HEK293 (cell line): ENCODE data around the gene ACSM2B.

ENCODE experiments used
- CTCF ChIA-PET: fragments of 350-600 bp; formaldehyde crosslinking; extraction: SDS; loops from one replicate; lab custom pipeline; 2021; ENCODE audit warnings: antibody characterized with exemption; lab: Yijun Ruan, JAX
- POLR2A ChIA-PET: fragments of 300-600 bp; formaldehyde crosslinking; extraction: SDS; loops from one replicate; lab custom pipeline; 2020; ENCODE audit warnings: antibody characterized with exemption, inconsistent platforms; lab: Yijun Ruan, JAX
- H3K27ac ChIP-seq: fragments of 200-500 bp; sonication (Bioruptor generic); 2 replicates; pipeline ENCODE4 v1.5.1; 2014; ENCODE audit warnings: low read depth, low read length, control low read depth, inconsistent platforms; ENCODE audit errors: extremely low read depth
- H3K36me3 ChIP-seq, 2 experiments: fragments of 200-500 bp in 1 of 2; sonication (Bioruptor generic) in 1 of 2; 1 replicate in 1 of 2; 2 replicates in 1 of 2; pipeline ENCODE4 v1.5.1; 2014 to 2017; ENCODE audit warnings: inconsistent platforms in 2 of 2, low read length in 2 of 2; ENCODE audit not compliant: control insufficient read depth in 2 of 2, insufficient read depth in 1 of 2
- H3K4me1 ChIP-seq: fragments of 200-500 bp; sonication (Bioruptor generic); 2 replicates; pipeline ENCODE4 v1.5.1; 2014; ENCODE audit warnings: mild to moderate bottlenecking, low read length, inconsistent platforms; ENCODE audit not compliant: control insufficient read depth, insufficient read depth
- H3K4me3 ChIP-seq: 2 replicates; pipeline ENCODE4 v1.5.1; 2011; ENCODE audit warnings: low read depth, mild to moderate bottlenecking, control low read depth, low read length, moderate library complexity
- H3K9me3 ChIP-seq: fragments of 200-500 bp; sonication (Bioruptor generic); 2 replicates; pipeline ENCODE4 v1.5.1; 2014; ENCODE audit warnings: low read depth, low read length, inconsistent platforms; ENCODE audit not compliant: control insufficient read depth, insufficient read depth
- GLIS1 ChIP-seq: fragments of 450-650 bp; formaldehyde crosslinking; IDR thresholded peaks from 2 replicates; pipeline ENCODE4 v1.5.1; 2016; ENCODE audit warnings: missing biosample characterization, missing genetic modification characterization
- MEIS1 ChIP-seq: sonication (generic); formaldehyde crosslinking; IDR thresholded peaks from 2 replicates; pipeline ENCODE4 v1.8.1; 2022; ENCODE audit warnings: missing genetic modification reagents, mild to moderate bottlenecking, borderline replicate concordance
- PRDM2 ChIP-seq: fragments of 450-650 bp; formaldehyde crosslinking; IDR thresholded peaks from 2 replicates; pipeline ENCODE4 v1.5.1; 2016; ENCODE audit warnings: missing biosample characterization, missing genetic modification characterization, borderline replicate concordance
- ZFHX2 ChIP-seq: fragments of 450-650 bp; formaldehyde crosslinking; conservative IDR thresholded peaks from 2 replicates; pipeline ENCODE4 v1.5.1; 2016; ENCODE audit warnings: missing biosample characterization, missing genetic modification characterization
- ZNF10 ChIP-seq: fragments of 450-650 bp; formaldehyde crosslinking; IDR thresholded peaks from 2 replicates; pipeline ENCODE4 v1.5.1; 2017; ENCODE audit warnings: missing biosample characterization, missing genetic modification characterization
- ZNF148 ChIP-seq: fragments of 450-650 bp; formaldehyde crosslinking; IDR thresholded peaks from 2 replicates; pipeline ENCODE4 v1.5.0; 2017; ENCODE audit warnings: missing biosample characterization, missing genetic modification characterization, borderline replicate concordance
- ZNF266 ChIP-seq: fragments of 450-650 bp; formaldehyde crosslinking; IDR thresholded peaks from 2 replicates; pipeline ENCODE4 v1.5.1; 2016; ENCODE audit warnings: missing biosample characterization, missing genetic modification characterization, low read depth
- ZNF394 ChIP-seq: fragments of 450-650 bp; formaldehyde crosslinking; IDR thresholded peaks from 2 replicates; pipeline ENCODE4 v1.5.1; 2016; ENCODE audit warnings: missing biosample characterization, missing genetic modification characterization, mild to moderate bottlenecking, moderate library complexity, borderline replicate concordance
- ZNF416 ChIP-seq: fragments of 450-650 bp; formaldehyde crosslinking; IDR thresholded peaks from 2 replicates; pipeline ENCODE4 v1.5.1; 2016; ENCODE audit warnings: missing biosample characterization, missing genetic modification characterization
- ZNF48 ChIP-seq: fragments of 450-650 bp; formaldehyde crosslinking; IDR thresholded peaks from 2 replicates; pipeline ENCODE4 v1.5.1; 2016; ENCODE audit warnings: missing biosample characterization, missing genetic modification characterization
- ZNF514 ChIP-seq: fragments of 450-650 bp; formaldehyde crosslinking; IDR thresholded peaks from 2 replicates; pipeline ENCODE4 v1.5.1; 2016; ENCODE audit warnings: missing biosample characterization, missing genetic modification characterization
- ZNF596 ChIP-seq: fragments of 450-650 bp; IDR thresholded peaks from 2 replicates; pipeline ENCODE4 v1.5.0; 2018; ENCODE audit warnings: missing biosample characterization, mild to moderate bottlenecking, missing genetic modification characterization, moderate library complexity
- ZNF623 ChIP-seq: fragments of 450-650 bp; formaldehyde crosslinking; IDR thresholded peaks from 2 replicates; pipeline ENCODE4 v1.5.1; 2016; ENCODE audit warnings: missing biosample characterization, missing genetic modification characterization
- ZNF791 ChIP-seq: fragments of 450-650 bp; formaldehyde crosslinking; IDR thresholded peaks from 2 replicates; pipeline ENCODE4 v1.5.1; 2016; ENCODE audit warnings: missing biosample characterization, missing genetic modification characterization
- TF ChIP-seq, protein P1 (sequence below): fragments of 450-650 bp; formaldehyde crosslinking; IDR thresholded peaks from 2 replicates; pipeline ENCODE4 v1.5.1; 2016; ENCODE audit warnings: missing biosample characterization, missing genetic modification characterization
- TF ChIP-seq, protein P2 (sequence below): fragments of 450-650 bp; formaldehyde crosslinking; IDR thresholded peaks from 2 replicates; pipeline ENCODE4 v1.5.1; 2016; ENCODE audit warnings: missing biosample characterization, missing genetic modification characterization
- TF ChIP-seq, protein P3 (sequence below): fragments of 450-650 bp; formaldehyde crosslinking; IDR thresholded peaks from 2 replicates; pipeline ENCODE4 v1.5.1; 2017; ENCODE audit warnings: missing biosample characterization, mild to moderate bottlenecking, missing genetic modification characterization, moderate library complexity

Gene ACSM2B

GRCh38 chr16:20617271-20617670, 41.1 kb upstream of the ACSM2B start (continued):
- TF ChIP-seq, protein P1, sequence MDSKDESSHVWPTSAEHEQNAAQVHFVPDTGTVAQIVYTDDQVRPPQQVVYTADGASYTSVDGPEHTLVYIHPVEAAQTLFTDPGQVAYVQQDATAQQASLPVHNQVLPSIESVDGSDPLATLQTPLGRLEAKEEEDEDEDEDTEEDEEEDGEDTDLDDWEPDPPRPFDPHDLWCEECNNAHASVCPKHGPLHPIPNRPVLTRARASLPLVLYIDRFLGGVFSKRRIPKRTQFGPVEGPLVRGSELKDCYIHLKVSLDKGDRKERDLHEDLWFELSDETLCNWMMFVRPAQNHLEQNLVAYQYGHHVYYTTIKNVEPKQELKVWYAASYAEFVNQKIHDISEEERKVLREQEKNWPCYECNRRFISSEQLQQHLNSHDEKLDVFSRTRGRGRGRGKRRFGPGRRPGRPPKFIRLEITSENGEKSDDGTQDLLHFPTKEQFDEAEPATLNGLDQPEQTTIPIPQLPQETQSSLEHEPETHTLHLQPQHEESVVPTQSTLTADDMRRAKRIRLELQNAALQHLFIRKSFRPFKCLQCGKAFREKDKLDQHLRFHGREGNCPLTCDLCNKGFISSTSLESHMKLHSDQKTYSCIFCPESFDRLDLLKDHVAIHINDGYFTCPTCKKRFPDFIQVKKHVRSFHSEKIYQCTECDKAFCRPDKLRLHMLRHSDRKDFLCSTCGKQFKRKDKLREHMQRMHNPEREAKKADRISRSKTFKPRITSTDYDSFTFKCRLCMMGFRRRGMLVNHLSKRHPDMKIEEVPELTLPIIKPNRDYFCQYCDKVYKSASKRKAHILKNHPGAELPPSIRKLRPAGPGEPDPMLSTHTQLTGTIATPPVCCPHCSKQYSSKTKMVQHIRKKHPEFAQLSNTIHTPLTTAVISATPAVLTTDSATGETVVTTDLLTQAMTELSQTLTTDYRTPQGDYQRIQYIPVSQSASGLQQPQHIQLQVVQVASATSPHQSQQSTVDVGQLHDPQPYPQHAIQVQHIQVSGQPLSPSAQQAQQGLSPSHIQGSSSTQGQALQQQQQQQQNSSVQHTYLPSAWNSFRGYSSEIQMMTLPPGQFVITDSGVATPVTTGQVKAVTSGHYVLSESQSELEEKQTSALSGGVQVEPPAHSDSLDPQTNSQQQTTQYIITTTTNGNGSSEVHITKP = no peak
- no peak for TF ChIP-seq ZNF148
- TF ChIP-seq ZNF596 (tag by site-specific recombination) = no peak
- TF ChIP-seq MEIS1 (CRISPR knock-in tag) = no peak
- TF ChIP-seq ZNF416 (tag by site-specific recombination) = no peak
- TF ChIP-seq ZNF791 (tag by site-specific recombination) = no peak
- no peak for TF ChIP-seq ZNF394 (tag by site-specific recombination)
- no peak for TF ChIP-seq ZNF514

GRCh38 chr16:20614186-20615141, 38.3 kb upstream of the ACSM2B start:
- no peaks in the 10 kb centered on the region for H3K4me1 ChIP-seq
- POLR2A ChIA-PET = no interaction called here

GRCh38 chr16:20613481-20614185, 37.5 kb upstream of the ACSM2B start:
- H3K36me3 ChIP-seq = no peaks in the 10 kb centered on the region
- no peaks in the 10 kb centered on the region for H3K4me1 ChIP-seq
- no peak overlapping the region for H3K27ac ChIP-seq
- ChIA-PET CTCF (no interaction called here), POLR2A (no interaction called here)
- H3K4me3 ChIP-seq = no peak overlapping the region
- no peaks in the 10 kb centered on the region for H3K9me3 ChIP-seq
- TF ChIP-seq, protein P2, sequence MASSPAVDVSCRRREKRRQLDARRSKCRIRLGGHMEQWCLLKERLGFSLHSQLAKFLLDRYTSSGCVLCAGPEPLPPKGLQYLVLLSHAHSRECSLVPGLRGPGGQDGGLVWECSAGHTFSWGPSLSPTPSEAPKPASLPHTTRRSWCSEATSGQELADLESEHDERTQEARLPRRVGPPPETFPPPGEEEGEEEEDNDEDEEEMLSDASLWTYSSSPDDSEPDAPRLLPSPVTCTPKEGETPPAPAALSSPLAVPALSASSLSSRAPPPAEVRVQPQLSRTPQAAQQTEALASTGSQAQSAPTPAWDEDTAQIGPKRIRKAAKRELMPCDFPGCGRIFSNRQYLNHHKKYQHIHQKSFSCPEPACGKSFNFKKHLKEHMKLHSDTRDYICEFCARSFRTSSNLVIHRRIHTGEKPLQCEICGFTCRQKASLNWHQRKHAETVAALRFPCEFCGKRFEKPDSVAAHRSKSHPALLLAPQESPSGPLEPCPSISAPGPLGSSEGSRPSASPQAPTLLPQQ (tag by site-specific recombination) = no peak
- TF ChIP-seq PRDM2 (no peak), ZNF266 (no peak), ZNF623 (tag by site-specific recombination) (no peak)

More at GRCh38 chr16:20614186-20615141, 38.3 kb upstream of the ACSM2B start:
- Histone ChIP-seq H3K9me3 (no peaks in the 10 kb centered on the region), H3K27ac (no peak overlapping the region)
- TF ChIP-seq ZNF10 (no peak), GLIS1 (tag by site-specific recombination) (no peak), ZNF514 (no peak), ZFHX2 (tag by site-specific recombination) (no peak), ZNF48 (tag by site-specific recombination) (no peak)
- TF ChIP-seq, protein P3, sequence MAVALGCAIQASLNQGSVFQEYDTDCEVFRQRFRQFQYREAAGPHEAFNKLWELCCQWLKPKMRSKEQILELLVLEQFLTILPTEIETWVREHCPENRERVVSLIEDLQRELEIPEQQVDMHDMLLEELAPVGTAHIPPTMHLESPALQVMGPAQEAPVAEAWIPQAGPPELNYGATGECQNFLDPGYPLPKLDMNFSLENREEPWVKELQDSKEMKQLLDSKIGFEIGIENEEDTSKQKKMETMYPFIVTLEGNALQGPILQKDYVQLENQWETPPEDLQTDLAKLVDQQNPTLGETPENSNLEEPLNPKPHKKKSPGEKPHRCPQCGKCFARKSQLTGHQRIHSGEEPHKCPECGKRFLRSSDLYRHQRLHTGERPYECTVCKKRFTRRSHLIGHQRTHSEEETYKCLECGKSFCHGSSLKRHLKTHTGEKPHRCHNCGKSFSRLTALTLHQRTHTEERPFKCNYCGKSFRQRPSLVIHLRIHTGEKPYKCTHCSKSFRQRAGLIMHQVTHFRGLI (tag by site-specific recombination) = no peak
- TF ChIP-seq, all 188 proteins: peak for 0
- CTCF ChIA-PET = no interaction called here
- Histone ChIP-seq H3K36me3 (no peaks in the 10 kb centered on the region), H3K4me3 (no peak overlapping the region)
